HepG2 (cell line): ENCODE results near the gene ACER3. TPM values are rescaled to one million over a fixed set of nuclear protein-coding genes. Genes with fewer than 3 reads are reported as not detected.

Source experiments
- ATAC-seq: fragments of 200-7000 bp; cut with Tn5 transposase; 3 replicates; pipeline ENCODE4 v1.9.1; 2020; ENCODE audit warnings: mild to moderate bottlenecking, moderate library complexity
- BruUV-seq: library from RNA; stranded (reverse); fragments of 400-500 nt; replicated peaks from 2 replicates; lab custom pipeline; 2021; lab: Mats Ljungman, UMichigan
- CTCF ChIA-PET: fragments of 300-600 bp; formaldehyde crosslinking; extraction: SDS; loops from one replicate; lab custom pipeline; 2021; ENCODE audit warnings: low total read pairs, inconsistent platforms, low intra/inter-chr PET ratio; lab: Yijun Ruan, JAX
- POLR2A ChIA-PET: fragments of 350-600 bp; sonication (Branson Sonifier 250); formaldehyde crosslinking; loops from one replicate; lab custom pipeline; 2020; ENCODE audit warnings: antibody characterized with exemption, inconsistent platforms; lab: Yijun Ruan, JAX
- DNase-seq: peaks from one replicate; pipeline ENCODE4 v3.0.0-alpha.2; 2015; ENCODE audit warnings: low spot score
- FAIRE-seq: peaks from 3 replicates; lab custom pipeline; 2011; peaks lifted over from hg19 to GRCh38; lab: Jason Lieb, UNC
- H2AFZ ChIP-seq: one replicate; pipeline ENCODE4 v1.6.1; 2011; ENCODE audit warnings: low read length, inconsistent platforms
- H3K27ac ChIP-seq: fragments of 300-600 bp; 3 replicates; pipeline ENCODE4 v1.8.0; 2011; ENCODE audit warnings: mixed run types, mild to moderate bottlenecking, mixed read lengths, low read length, inconsistent platforms; ENCODE audit not compliant: insufficient read depth; ENCODE audit errors: extremely low read length
- H3K27me3 ChIP-seq, 2 experiments: fragments of 200-600 bp in 1 of 2; 2 replicates in 1 of 2; 3 replicates in 1 of 2; pipeline versions ENCODE4 v1.6.0 to v1.8.0; 2011; ENCODE audit warnings: low read length in 2 of 2, mild to moderate bottlenecking in 2 of 2, moderate library complexity in 2 of 2, inconsistent platforms in 1 of 2; ENCODE audit not compliant: insufficient read depth in 2 of 2, control insufficient read depth in 1 of 2
- H3K36me3 ChIP-seq, 2 experiments: fragments of 200-600 bp in 1 of 2; replicated peaks in 1 of 2; 2 replicates in 1 of 2; 3 replicates in 1 of 2; pipeline versions ENCODE4 v1.5.1 to v1.8.0; 2011; ENCODE audit warnings: low read length in 2 of 2, inconsistent platforms in 1 of 2; ENCODE audit not compliant: insufficient read depth in 2 of 2, control insufficient read depth in 1 of 2
- H3K4me1 ChIP-seq: 2 replicates; pipeline ENCODE4 v1.5.1; 2012; ENCODE audit warnings: low read length, inconsistent platforms; ENCODE audit not compliant: insufficient read depth
- H3K4me2 ChIP-seq: 2 replicates; pipeline ENCODE4 v1.6.0; 2011; ENCODE audit warnings: low read depth, low read length, inconsistent platforms
- H3K4me3 ChIP-seq, 3 experiments: fragments of 200-600 bp in 1 of 3; sonication (generic), shearing (Covaris generic) in 1 of 3; replicated peaks in 1 of 3; 2 replicates each; pipeline ENCODE4 v1.5.1; 2011 to 2016; ENCODE audit warnings: low read length in 3 of 3, inconsistent platforms in 2 of 3, low read depth in 2 of 3, mild to moderate bottlenecking in 2 of 3, control low read depth in 1 of 3, mixed read lengths in 1 of 3; ENCODE audit not compliant: insufficient read depth in 1 of 3
- H3K79me2 ChIP-seq: one replicate; pipeline ENCODE4 v1.6.1; 2011; ENCODE audit warnings: low read length, inconsistent platforms; ENCODE audit not compliant: insufficient read depth
- H3K9ac ChIP-seq: 2 replicates; pipeline ENCODE4 v1.6.0; 2011; ENCODE audit warnings: mild to moderate bottlenecking, low read depth, low read length, inconsistent platforms; ENCODE audit not compliant: insufficient read depth
- H3K9me3 ChIP-seq: 2 replicates; pipeline ENCODE4 v1.5.1; 2012; ENCODE audit warnings: mild to moderate bottlenecking, low read length
- H4K20me1 ChIP-seq: 2 replicates; pipeline ENCODE4 v1.6.0; 2011; ENCODE audit warnings: inconsistent platforms, mild to moderate bottlenecking, low read length, moderate library complexity; ENCODE audit not compliant: insufficient read depth
- BORCS8-MEF2B ChIP-seq: sonication (generic); formaldehyde crosslinking; IDR thresholded peaks from 2 replicates; pipeline ENCODE4 v1.8.0; 2022; ENCODE audit warnings: mild to moderate bottlenecking, missing genetic modification reagents
- GFI1 ChIP-seq: sonication (generic); formaldehyde crosslinking; IDR thresholded peaks from 2 replicates; pipeline ENCODE4 v1.5.0; 2020; ENCODE audit warnings: missing genetic modification reagents, mild to moderate bottlenecking, borderline replicate concordance
- HOXA7 ChIP-seq: sonication (generic); formaldehyde crosslinking; IDR thresholded peaks from 2 replicates; pipeline ENCODE4 v1.8.1; 2022; ENCODE audit warnings: mild to moderate bottlenecking, missing genetic modification reagents, moderate library complexity
- MAFG ChIP-seq: sonication (generic); formaldehyde crosslinking; IDR thresholded peaks from 2 replicates; pipeline ENCODE4 v1.5.1; 2020; ENCODE audit warnings: mild to moderate bottlenecking, missing genetic modification reagents
- MAFK ChIP-seq, 2 experiments: IDR thresholded peaks in 1 of 2; conservative IDR thresholded peaks in 1 of 2; 2 replicates each; pipeline ENCODE4 v1.6.1; 2011; ENCODE audit warnings: improper control_type of control experiment in 2 of 2, low read length in 2 of 2
- MAZ ChIP-seq, 2 experiments: sonication (generic) in 1 of 2; formaldehyde crosslinking in 1 of 2; IDR thresholded peaks; 2 replicates each; pipeline versions ENCODE4 v1.5.0 to v1.6.1; 2012 to 2020; ENCODE audit warnings: low read depth in 2 of 2, mild to moderate bottlenecking in 2 of 2, borderline replicate concordance in 1 of 2, improper control_type of control experiment in 1 of 2, low read length in 1 of 2, missing genetic modification reagents in 1 of 2, moderate library complexity in 1 of 2
- SMAD3 ChIP-seq: sonication (generic); formaldehyde crosslinking; IDR thresholded peaks from 2 replicates; pipeline ENCODE4 v1.4.0; 2020; ENCODE audit warnings: missing genetic modification reagents
- TOE1 ChIP-seq: sonication (generic); formaldehyde crosslinking; IDR thresholded peaks from 2 replicates; pipeline ENCODE4 v1.4.0; 2020; ENCODE audit warnings: mild to moderate bottlenecking, missing genetic modification reagents
- TRIM24 ChIP-seq: sonication (generic); formaldehyde crosslinking; IDR thresholded peaks from 2 replicates; pipeline ENCODE4 v1.8.0; 2022; ENCODE audit warnings: mild to moderate bottlenecking, missing genetic modification reagents
- ZBTB7A ChIP-seq: sonication (generic); formaldehyde crosslinking; IDR thresholded peaks from 2 replicates; pipeline ENCODE4 v1.8.0; 2022; ENCODE audit warnings: mild to moderate bottlenecking, missing genetic modification reagents
- ZNF12 ChIP-seq: sonication (generic); formaldehyde crosslinking; IDR thresholded peaks from 2 replicates; pipeline ENCODE4 v1.5.0; 2020; ENCODE audit warnings: missing genetic modification reagents
- ZNF264 ChIP-seq: sonication (generic); formaldehyde crosslinking; IDR thresholded peaks from 2 replicates; pipeline ENCODE4 v1.4.0; 2020; ENCODE audit warnings: missing genetic modification reagents
- ZNF496 ChIP-seq: sonication (generic); formaldehyde crosslinking; IDR thresholded peaks from 2 replicates; pipeline ENCODE4 v1.8.1; 2023; ENCODE audit warnings: mild to moderate bottlenecking, moderate library complexity, missing genetic modification reagents; ENCODE audit not compliant: insufficient replicate concordance
- ZNF644 ChIP-seq: IDR thresholded peaks from 2 replicates; pipeline ENCODE4 v1.6.1; 2016; ENCODE audit warnings: low read depth
- ZNF747 ChIP-seq: sonication (generic); formaldehyde crosslinking; IDR thresholded peaks from 2 replicates; pipeline ENCODE4 v1.8.1; 2023; ENCODE audit warnings: missing genetic modification reagents, mild to moderate bottlenecking, borderline replicate concordance
- WGBS: methylation state at CpG from one replicate; pipeline ENCODE4 v1.1.6; 2017; ENCODE audit warnings: low lambda C conversion rate; 5-methylcytosine and 5-hydroxymethylcytosine counted together
- in situ Hi-C: cut with HindIII; loops from 2 replicates; pipeline ENCODE4 v1.10.0; 2017; ENCODE audit warnings: low pct_unique_long_range_greater_than_20kb; ENCODE audit not compliant: extremely low pct_ligation_motif_present
- intact Hi-C: fragments of 100-400 bp; cut with micrococcal nuclease; formaldehyde crosslinking; loops from one replicate; pipeline ENCODE4 v1.10.0; 2022; ENCODE audit not compliant: unreplicated experiment
- polyA plus RNA-seq, 8 experiments: library from polyadenylated mRNA; depleted of rRNA in 3 of 8; stranded (reverse) in 7 of 8; unstranded in 1 of 8; fragments of >200 nt; fragmentation: Illumina TruSeq in 4 of 8; extraction: Trizol in 4 of 8; gene quantifications; 2 replicates each; pipeline versions ENCODE4 v1.2.1 to v1.2.3, GENCODE V29; 2011 to 2016; ENCODE audit warnings: low read depth in 4 of 8, missing spikeins in 1 of 8, mixed read lengths in 1 of 8; ENCODE audit not compliant: insufficient read depth in 1 of 8
- total RNA-seq, 5 experiments: library from RNA; depleted of rRNA; stranded (reverse); fragments of >200 nt; fragmentation: Illumina TruSeq; extraction: Trizol; gene quantifications; 2 replicates each; pipeline ENCODE4 v1.2.3, GENCODE V29; 2016; ENCODE audit warnings: low read depth in 1 of 5
- TF ChIP-seq, protein P1 (sequence below): IDR thresholded peaks from 2 replicates; pipeline ENCODE4 v1.6.1; 2016; ENCODE audit warnings: low read depth
- TF ChIP-seq, protein P2 (sequence below): sonication (generic); formaldehyde crosslinking; IDR thresholded peaks from 2 replicates; pipeline ENCODE4 v1.4.0; 2020; ENCODE audit warnings: missing genetic modification reagents
- TF ChIP-seq, protein P3 (sequence below): sonication (generic); formaldehyde crosslinking; IDR thresholded peaks from 2 replicates; pipeline ENCODE4 v1.9.0; 2021; ENCODE audit warnings: missing genetic modification reagents, borderline replicate concordance

ACER3 gene
- total and polyA plus RNA-seq, 2 of the 13 experiments (the other 11 are each of a cell fraction or from before 2014, with no cell fraction given): 6.0 to 9.8 TPM

DNA sequence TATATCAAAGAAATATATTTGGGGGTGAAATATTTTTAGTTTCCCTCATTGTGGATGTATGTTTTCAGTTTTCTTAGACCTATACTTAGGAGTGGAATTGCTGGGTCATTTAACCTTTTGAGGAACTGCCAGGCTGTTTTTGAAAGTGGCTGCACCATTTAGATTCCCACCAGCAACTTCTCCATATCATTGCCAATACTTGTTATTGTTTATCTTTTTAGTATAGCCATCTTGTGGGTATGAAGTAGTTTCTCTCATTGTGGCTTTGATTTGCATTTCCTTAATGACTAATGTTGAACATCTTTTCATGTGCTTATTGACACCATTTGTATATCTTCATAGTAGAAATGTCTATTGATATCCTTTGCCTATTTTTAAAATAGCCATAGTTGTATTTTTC is 111.3 kb downstream of the ACER3 start (continued):
- TF ChIP-seq MAZ (IDR thresholded peaks at IDR 0.05; ENCODE audit: borderline replicate concordance, low read depth, low read length): no peak
- no peak for TF ChIP-seq MAZ (CRISPR knock-in tag; IDR thresholded peaks at IDR 0.05; ENCODE audit: low read depth)
- no peak for TF ChIP-seq BORCS8-MEF2B (CRISPR knock-in tag)
- TF ChIP-seq, protein P1, sequence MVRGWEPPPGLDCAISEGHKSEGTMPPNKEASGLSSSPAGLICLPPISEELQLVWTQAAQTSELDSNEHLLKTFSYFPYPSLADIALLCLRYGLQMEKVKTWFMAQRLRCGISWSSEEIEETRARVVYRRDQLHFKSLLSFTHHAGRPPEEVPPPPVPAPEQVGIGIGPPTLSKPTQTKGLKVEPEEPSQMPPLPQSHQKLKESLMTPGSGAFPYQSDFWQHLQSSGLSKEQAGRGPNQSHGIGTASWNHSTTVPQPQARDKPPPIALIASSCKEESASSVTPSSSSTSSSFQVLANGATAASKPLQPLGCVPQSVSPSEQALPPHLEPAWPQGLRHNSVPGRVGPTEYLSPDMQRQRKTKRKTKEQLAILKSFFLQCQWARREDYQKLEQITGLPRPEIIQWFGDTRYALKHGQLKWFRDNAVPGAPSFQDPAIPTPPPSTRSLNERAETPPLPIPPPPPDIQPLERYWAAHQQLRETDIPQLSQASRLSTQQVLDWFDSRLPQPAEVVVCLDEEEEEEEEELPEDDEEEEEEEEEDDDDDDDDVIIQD (CRISPR knock-in tag): no peak

DNA sequence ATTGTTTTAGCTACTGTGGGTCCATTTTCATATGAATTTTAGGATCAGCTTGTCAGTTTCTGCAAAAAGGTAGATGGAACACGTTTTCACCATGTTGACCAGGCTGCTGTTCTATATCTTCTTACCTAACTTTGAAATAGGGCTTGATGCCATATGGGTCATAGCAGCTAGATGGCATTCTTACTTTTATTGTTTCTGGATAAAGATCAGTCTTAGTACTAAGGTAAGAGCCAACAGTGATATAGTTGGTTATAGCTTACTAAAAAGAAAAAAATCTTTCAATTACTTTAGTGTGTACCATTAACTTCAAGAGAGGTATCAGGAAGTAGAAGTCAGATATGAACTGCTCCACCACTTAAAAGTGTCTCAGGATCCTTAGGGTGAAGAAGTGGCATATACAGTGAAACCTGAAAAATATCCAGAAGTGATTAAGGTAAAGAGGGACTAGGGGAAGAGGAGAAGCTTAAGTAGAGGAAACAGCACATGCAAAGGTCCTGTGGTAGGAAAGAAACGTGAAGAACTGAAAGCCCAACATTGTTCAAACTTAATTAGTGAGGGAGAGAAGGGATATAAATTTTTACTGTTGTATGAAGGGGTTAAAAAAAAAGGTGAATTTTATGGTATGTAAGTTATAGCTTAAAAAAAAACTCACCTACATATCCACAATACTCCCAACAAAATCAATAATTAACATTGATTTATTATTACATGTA is 113.6 kb downstream of the ACER3 start:
- ATAC-seq (no peak), FAIRE-seq (no peak), DNase-seq (no peak)
- intact Hi-C loops: no loop called here
- ChIA-PET CTCF (no interaction called here), POLR2A (no interaction called here)
- Histone ChIP-seq H3K79me2 (no peaks in the 10 kb centered on the region), H4K20me1 (no peaks in the 10 kb centered on the region), H2AFZ (no peak overlapping the region), H3K36me3 (no peaks in the 10 kb centered on the region), H3K4me3 (no peak overlapping the region), H3K27me3 (no peaks in the 10 kb centered on the region), H3K9me3 (no peaks in the 10 kb centered on the region), H3K9ac (no peak overlapping the region), H3K27ac (no peak overlapping the region), H3K4me2 (no peak overlapping the region), H3K4me1 (0 out of 2 replicates have a peak, but pooled peaks cover 6% of the 10 kb centered on the region)
- BruUV-seq: no TSS peak
- 38% methylated on average over 2 of the region's 2 CpGs for WGBS
- in situ Hi-C loops: no loop called here
- TF ChIP-seq MAFK (conservative IDR thresholded peaks at IDR 0.05 in 1 of 2, IDR thresholded peaks at IDR 0.05 in 1 of 2; ENCODE audit: low read length in 2 of 2): no peak
- no peak for TF ChIP-seq ZNF12 (CRISPR knock-in tag)
- no peak for TF ChIP-seq SMAD3
- no peak for TF ChIP-seq ZBTB7A
- TF ChIP-seq, protein P2, sequence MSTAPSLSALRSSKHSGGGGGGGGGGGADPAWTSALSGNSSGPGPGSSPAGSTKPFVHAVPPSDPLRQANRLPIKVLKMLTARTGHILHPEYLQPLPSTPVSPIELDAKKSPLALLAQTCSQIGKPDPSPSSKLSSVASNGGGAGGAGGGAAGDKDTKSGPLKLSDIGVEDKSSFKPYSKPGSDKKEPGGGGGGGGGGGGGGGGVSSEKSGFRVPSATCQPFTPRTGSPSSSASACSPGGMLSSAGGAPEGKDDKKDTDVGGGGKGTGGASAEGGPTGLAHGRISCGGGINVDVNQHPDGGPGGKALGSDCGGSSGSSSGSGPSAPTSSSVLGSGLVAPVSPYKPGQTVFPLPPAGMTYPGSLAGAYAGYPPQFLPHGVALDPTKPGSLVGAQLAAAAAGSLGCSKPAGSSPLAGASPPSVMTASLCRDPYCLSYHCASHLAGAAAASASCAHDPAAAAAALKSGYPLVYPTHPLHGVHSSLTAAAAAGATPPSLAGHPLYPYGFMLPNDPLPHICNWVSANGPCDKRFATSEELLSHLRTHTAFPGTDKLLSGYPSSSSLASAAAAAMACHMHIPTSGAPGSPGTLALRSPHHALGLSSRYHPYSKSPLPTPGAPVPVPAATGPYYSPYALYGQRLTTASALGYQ (CRISPR knock-in tag): no peak
- no peak for TF ChIP-seq ZNF496 (CRISPR knock-in tag)
- no peak for TF ChIP-seq HOXA7
- no peak for TF ChIP-seq MAFG
- TF ChIP-seq, protein P3, sequence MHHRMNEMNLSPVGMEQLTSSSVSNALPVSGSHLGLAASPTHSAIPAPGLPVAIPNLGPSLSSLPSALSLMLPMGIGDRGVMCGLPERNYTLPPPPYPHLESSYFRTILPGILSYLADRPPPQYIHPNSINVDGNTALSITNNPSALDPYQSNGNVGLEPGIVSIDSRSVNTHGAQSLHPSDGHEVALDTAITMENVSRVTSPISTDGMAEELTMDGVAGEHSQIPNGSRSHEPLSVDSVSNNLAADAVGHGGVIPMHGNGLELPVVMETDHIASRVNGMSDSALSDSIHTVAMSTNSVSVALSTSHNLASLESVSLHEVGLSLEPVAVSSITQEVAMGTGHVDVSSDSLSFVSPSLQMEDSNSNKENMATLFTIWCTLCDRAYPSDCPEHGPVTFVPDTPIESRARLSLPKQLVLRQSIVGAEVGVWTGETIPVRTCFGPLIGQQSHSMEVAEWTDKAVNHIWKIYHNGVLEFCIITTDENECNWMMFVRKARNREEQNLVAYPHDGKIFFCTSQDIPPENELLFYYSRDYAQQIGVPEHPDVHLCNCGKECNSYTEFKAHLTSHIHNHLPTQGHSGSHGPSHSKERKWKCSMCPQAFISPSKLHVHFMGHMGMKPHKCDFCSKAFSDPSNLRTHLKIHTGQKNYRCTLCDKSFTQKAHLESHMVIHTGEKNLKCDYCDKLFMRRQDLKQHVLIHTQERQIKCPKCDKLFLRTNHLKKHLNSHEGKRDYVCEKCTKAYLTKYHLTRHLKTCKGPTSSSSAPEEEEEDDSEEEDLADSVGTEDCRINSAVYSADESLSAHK (CRISPR knock-in tag): no peak
- no peak for TF ChIP-seq ZNF747 (CRISPR knock-in tag)
- no peak for TF ChIP-seq TOE1
- TF ChIP-seq TRIM24 (CRISPR knock-in tag): no peak
- no peak for TF ChIP-seq ZNF644 (CRISPR knock-in tag)
- TF ChIP-seq ZNF264 (CRISPR knock-in tag): no peak
- no peak for TF ChIP-seq GFI1
